GM19351 (cell line): ENCODE measurements around the gene RBP7.
"Not testable (repeated sequence)": the region's sequence is repeated elsewhere in the genome, so short reads cannot be mapped to it uniquely, and the experiment has no call there.

ENCODE experiments used
- ATAC-seq: cut with Tn5 transposase; IDR thresholded peaks from one replicate; pipeline ENCODE4 v1.9.1; 2021; ENCODE audit warnings: mild to moderate bottlenecking, moderate library complexity; ENCODE audit not compliant: unreplicated experiment

RBP7 gene

DNA sequence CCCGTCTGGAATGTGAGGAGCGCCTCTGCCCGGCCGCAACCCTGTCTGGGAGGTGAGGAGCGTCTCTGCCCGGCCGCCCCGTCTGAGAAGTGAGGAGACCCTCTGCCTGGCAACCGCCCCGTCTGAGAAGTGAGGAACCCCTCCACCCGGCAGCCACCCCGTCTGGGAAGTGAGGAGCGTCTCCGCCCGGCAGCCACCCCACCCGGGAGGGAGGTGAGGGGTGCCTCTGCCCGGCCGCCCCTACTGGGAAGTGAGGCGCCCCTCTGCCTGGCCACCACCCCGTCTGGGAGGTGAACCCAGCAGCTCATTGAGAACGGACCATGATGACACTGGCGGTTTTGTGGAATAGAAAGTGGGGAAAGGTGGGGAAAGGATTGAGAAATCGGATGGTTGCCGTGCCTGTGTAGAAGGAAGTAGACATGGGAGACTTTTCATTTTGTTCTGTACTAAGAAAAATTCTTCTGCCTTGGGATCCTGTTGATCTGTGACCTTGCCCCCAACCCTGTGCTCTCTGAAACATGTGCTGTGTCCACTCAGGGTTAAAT, 32.0 kb downstream of the RBP7 start:
- ATAC-seq: not testable (repeated sequence)

DNA sequence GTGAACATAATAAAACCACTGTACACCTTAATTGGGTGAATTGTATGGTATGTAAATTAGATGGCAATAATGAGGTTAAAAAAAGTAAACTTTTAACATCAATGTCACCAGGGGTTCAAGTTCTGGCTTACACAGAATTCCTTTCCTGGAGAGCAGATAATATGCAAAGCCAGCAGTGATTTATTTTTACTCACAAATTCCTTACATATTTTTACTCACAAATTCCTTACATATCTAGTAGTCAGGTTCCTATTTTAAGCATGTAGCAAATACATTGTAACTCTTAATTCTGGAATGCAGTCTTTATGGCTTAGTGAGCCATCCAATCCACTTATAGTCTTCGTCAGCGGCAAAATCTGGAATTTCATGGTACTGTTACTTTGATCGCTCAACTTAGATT, 34.4 kb downstream of the RBP7 start:
- no peak for ATAC-seq

GRCh38 chr1:10032590-10033358, 35.7 kb downstream of the RBP7 start, which contains the start of gene UBE4B:
TSS of gene UBE4B (plus strand) at chr1:10032958. CDS start at chr1:10033671, 713 bp downstream.
- ATAC-seq: peak; percentile 92

DNA sequence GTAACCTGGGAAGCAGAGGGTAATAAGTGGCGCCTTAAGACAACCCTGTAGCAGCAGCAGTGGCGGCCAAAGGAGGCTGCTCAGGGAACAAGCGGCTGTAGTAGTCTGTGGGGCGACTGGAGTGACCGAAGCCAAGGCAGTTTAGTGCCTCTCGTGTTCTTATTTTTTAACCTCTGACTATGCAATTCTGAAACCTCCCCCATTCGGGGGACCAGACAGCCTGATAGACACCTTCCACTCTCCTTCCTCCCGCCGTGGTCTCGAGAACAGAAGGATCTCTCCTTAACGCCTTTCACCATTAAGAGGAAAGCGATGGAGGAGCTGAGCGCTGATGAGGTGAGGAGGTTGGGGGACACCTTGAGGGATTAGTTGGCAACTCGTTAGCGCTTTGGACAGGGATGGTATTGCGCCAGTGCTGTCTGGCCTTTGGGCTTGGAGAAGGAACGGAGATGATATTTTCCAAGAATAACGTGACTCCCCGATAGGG, 36.4 kb downstream of the RBP7 start:
- ATAC-seq: peak; percentile 24

DNA sequence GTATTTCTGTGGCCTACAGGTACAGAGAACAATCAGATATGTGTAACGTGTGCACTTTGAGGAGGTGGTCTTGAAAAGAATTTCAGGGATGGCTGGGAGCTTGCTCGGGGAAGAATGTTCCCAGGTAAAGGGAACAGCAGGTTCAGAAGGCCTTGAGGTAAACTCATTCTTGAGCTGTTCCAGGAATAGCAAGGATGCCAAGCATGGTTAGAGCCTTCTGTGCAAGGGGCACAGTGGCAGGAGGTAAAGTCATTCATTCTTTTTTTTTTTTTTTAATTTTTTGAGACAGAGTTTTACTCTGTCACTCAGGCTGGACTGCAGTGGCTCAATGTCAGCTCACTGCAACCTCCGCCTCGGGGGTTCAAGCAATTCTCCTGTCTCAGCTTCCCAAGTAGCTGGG, 45.7 kb downstream of the RBP7 start:
- no peak for ATAC-seq

GRCh38 chr1:10045480-10046355, 48.7 kb downstream of the RBP7 start:
- no peak for ATAC-seq

- ATAC-seq: no peak
Observed at GRCh38 chr1:10046356-10047085, 49.5 kb downstream of the RBP7 start.

GRCh38 chr1:10048601-10049000, 51.6 kb downstream of the RBP7 start:
- no peak for ATAC-seq

DNA sequence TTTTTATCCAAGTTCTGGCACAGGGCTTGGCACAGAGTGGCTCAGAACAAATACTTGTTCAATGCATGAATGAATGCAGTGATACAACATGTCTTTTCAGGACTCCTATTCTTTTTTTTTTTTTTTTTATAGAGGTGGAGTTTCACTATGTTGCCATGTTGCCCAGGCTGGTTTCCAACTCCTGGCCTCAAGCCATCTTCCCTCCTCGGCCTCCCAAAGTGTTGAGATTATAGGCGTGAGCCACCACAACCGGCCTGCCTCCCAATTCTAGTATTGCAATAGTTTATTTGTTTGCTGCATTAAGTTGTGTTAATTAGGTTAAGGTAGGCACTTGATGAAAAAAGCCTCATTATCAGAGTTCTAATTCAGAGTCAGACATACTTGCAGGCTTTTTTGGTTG, 53.6 kb downstream of the RBP7 start:
- ATAC-seq: no peak

DNA sequence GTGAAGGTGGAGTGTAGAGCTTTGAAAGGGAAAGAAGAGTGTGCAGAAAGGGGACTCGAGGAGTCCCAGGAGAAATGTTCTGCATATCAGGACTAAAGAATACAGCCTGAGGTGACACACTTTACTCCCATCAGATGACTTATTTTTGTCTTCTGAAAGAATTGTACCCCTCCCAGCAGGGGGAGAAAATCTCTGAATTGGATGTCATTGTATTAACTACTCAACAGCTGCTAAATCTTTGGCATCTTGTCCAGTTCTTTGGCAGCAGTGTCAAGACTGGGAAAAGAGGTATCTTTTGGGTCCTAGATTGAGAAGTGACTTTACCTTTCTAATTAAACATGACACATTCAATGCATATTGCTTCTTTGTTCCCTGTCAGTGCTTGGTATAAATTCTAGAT, 54.6 kb downstream of the RBP7 start:
- ATAC-seq: no peak

- ATAC-seq: no peak
Observed at GRCh38 chr1:10052347-10052746, 55.3 kb downstream of the RBP7 start.

- ATAC-seq: no peak
Observed at GRCh38 chr1:10054465-10054864, 57.4 kb downstream of the RBP7 start.

GRCh38 chr1:10056599-10056987, 59.6 kb downstream of the RBP7 start:
- no peak for ATAC-seq

DNA sequence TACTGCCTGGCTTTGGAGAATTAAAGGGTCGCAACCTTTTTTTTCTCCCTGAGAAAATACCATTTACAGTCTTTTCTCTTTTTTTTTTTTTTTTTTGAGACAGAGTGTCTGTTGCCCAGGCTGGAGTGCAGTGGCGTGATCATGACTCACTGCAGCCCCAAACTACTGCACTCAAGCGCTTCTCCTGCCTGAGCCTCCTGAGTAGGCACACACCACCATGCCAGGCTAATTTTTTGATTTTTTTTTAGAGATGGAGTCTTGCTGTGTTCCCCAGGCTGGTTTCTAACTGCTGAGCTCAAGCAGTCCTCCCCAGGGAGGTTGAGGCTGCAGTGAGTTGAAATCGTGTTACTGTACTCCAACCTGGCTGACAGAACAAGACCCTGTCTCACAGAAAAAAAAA, 60.3 kb downstream of the RBP7 start:
- no peak for ATAC-seq

DNA sequence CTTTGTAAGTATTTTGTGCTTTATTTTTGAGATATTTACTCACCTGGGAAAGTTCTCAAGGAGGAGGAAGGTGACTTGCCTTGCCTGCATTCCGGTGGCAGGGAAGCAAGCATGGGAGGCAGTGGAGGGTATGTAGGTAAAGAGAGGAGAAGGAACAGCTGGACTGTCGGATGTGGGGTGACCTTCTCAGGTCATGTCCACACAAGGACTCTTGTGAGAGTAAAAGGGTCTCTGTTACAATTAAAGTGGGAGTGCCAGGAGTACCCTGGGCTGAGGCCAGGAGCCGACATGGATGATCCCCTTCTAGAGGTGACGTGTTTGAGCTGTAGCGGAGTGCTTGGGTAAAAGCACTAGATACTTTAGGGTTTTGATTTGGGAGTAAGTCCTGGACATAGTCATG, 60.8 kb downstream of the RBP7 start:
- ATAC-seq: no peak

GRCh38 chr1:10059342-10059718, 62.3 kb downstream of the RBP7 start:
- no peak for ATAC-seq

GRCh38 chr1:10060311-10061100, 63.5 kb downstream of the RBP7 start:
- ATAC-seq: no peak

DNA sequence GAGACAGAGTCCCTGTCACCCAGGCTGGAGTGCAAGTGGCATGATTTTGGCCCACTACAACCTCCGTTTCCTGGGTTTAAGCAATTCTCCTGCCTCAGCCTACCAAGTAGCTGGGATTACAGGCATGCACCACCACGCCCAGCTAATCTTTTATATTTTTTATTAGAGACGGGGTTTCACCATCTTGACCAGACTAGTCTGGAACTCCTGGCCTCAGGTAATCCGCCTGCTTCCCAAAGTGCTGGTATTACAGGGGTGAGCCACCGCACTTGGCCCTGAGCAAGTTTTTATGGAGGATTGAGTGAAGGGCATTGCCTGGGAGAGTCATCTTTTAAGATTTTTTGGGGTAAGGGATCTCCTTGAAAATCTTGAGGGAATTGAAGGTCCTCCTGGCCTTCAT, 64.2 kb downstream of the RBP7 start:
- ATAC-seq: no peak

- no peak for ATAC-seq
Observed at GRCh38 chr1:10063878-10064277, 66.8 kb downstream of the RBP7 start.
